Measurements from ENCODE around the gene SRPX.

DNA sequence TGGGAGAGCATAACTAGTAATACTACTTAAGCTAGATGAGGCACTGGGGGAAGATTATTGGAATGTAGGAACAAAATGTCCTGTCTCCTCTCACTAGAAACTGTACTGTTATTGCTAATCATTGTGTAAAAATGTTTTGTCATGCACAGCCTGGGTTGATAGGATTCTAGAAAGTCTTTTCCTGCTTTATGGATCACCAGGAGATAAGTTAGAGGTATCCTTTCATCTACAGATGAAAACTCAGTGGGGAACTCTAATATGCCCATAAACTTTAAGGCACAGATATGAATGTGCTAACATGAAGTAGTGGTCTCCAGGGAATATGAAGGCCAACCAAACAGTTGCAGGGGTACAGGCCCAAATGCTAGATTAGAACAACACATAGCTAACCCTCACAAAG is 57.5 kb downstream of the SRPX start:
- TF ChIP-seq CTCF (CRISPR knock-in tag; IDR thresholded peaks at IDR 0.05), result no peak
- no peak for TF ChIP-seq FOXA3 (CRISPR knock-in tag; IDR thresholded peaks at IDR 0.05)
- TF ChIP-seq, protein P1, sequence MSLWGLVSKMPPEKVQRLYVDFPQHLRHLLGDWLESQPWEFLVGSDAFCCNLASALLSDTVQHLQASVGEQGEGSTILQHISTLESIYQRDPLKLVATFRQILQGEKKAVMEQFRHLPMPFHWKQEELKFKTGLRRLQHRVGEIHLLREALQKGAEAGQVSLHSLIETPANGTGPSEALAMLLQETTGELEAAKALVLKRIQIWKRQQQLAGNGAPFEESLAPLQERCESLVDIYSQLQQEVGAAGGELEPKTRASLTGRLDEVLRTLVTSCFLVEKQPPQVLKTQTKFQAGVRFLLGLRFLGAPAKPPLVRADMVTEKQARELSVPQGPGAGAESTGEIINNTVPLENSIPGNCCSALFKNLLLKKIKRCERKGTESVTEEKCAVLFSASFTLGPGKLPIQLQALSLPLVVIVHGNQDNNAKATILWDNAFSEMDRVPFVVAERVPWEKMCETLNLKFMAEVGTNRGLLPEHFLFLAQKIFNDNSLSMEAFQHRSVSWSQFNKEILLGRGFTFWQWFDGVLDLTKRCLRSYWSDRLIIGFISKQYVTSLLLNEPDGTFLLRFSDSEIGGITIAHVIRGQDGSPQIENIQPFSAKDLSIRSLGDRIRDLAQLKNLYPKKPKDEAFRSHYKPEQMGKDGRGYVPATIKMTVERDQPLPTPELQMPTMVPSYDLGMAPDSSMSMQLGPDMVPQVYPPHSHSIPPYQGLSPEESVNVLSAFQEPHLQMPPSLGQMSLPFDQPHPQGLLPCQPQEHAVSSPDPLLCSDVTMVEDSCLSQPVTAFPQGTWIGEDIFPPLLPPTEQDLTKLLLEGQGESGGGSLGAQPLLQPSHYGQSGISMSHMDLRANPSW (CRISPR knock-in tag; IDR thresholded peaks at IDR 0.05; ENCODE audit: borderline replicate concordance), result no peak
- TF ChIP-seq MAZ (IDR thresholded peaks at IDR 0.05; ENCODE audit: borderline replicate concordance, low read depth, low read length), result no peak
- TF ChIP-seq MAZ (CRISPR knock-in tag; IDR thresholded peaks at IDR 0.05; ENCODE audit: low read depth), result no peak
- no peak for TF ChIP-seq KDM1A (CRISPR knock-in tag; IDR thresholded peaks at IDR 0.05)
- no peak for TF ChIP-seq TBX3 (IDR thresholded peaks at IDR 0.05; ENCODE audit: borderline replicate concordance)
- TF ChIP-seq ZNF580 (CRISPR knock-in tag; IDR thresholded peaks at IDR 0.05; ENCODE audit: borderline replicate concordance, low read depth), result no peak
